Measurements from ENCODE around the gene MGAM2.

DNA sequence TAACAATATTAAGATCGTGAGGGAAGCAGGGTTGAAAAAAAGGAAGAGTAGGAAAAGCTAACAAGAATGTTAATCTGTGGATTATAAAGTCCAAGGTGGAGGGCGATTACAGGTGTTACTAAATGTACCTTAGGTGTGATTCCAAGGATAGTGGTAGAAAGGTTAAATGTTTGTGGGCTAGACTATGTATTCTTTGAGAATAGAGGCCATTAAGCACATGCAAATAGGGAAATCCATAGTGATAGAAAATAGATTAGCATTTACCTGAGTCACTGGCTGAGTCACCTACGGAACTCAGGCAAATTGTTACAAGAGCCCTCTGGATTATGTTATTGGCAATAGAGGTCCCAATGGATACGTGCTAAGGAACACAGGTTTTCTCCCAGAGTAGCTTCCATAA is 9.0 kb downstream of the MGAM2 start:
- TF ChIP-seq, protein P1, sequence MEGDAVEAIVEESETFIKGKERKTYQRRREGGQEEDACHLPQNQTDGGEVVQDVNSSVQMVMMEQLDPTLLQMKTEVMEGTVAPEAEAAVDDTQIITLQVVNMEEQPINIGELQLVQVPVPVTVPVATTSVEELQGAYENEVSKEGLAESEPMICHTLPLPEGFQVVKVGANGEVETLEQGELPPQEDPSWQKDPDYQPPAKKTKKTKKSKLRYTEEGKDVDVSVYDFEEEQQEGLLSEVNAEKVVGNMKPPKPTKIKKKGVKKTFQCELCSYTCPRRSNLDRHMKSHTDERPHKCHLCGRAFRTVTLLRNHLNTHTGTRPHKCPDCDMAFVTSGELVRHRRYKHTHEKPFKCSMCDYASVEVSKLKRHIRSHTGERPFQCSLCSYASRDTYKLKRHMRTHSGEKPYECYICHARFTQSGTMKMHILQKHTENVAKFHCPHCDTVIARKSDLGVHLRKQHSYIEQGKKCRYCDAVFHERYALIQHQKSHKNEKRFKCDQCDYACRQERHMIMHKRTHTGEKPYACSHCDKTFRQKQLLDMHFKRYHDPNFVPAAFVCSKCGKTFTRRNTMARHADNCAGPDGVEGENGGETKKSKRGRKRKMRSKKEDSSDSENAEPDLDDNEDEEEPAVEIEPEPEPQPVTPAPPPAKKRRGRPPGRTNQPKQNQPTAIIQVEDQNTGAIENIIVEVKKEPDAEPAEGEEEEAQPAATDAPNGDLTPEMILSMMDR (IDR thresholded peaks at IDR 0.05; ENCODE audit: low read length), result no peak
- TF ChIP-seq EZH2 (IDR thresholded peaks at IDR 0.05; ENCODE audit: borderline replicate concordance, low read length), result no peak

Measured in OCI-LY1 (cell line).